Thyroid gland (tissue), 4 donors: ENCODE measurements around the gene BTNL2. TPM values are rescaled to one million over a fixed set of nuclear protein-coding genes. Genes with fewer than 3 reads are reported as not detected.

Experiments
- DNase-seq, 2 donors: peaks; one replicate each; pipeline ENCODE4 v3.0.0-alpha.2; 2019
- H3K27ac ChIP-seq, 3 donors: fragments of 200-600 bp; sonication (generic); 1 replicate in 2 of 3; 2 replicates in 1 of 3; pipeline ENCODE4 v1.5.1; 2016 to 2019; ENCODE audit warnings: mild to moderate bottlenecking in 1 of 3, moderate library complexity in 1 of 3
- H3K27me3 ChIP-seq: fragments of 200-600 bp; sonication (generic); one replicate; pipeline ENCODE4 v1.5.1; 2019
- H3K36me3 ChIP-seq, 2 donors: fragments of 200-600 bp; sonication (generic); one replicate each; pipeline ENCODE4 v1.5.1; 2016 to 2019
- H3K4me1 ChIP-seq, 2 donors: fragments of 200-600 bp; sonication (generic); one replicate each; pipeline ENCODE4 v1.5.1; 2017 to 2019
- H3K4me3 ChIP-seq, 3 donors: fragments of 200-600 bp; sonication (generic); replicated peaks in 1 of 3; 1 replicate in 2 of 3; 2 replicates in 1 of 3; pipeline ENCODE4 v1.5.1; 2016; ENCODE audit warnings: mild to moderate bottlenecking in 1 of 3
- H3K9me3 ChIP-seq: fragments of 200-600 bp; sonication (generic); one replicate; pipeline ENCODE4 v1.5.1; 2017
- POLR2A ChIP-seq, 2 donors: fragments of 450-650 bp; IDR thresholded peaks; one replicate each; pipeline ENCODE4 v1.6.1; 2017; ENCODE audit warnings: antibody characterized with exemption in 2 of 2, mild to moderate bottlenecking in 2 of 2, moderate library complexity in 1 of 2
- WGBS, 2 donors: methylation state at CpG; one replicate each; pipeline ENCODE4 v1.1.5; 2017; 5-methylcytosine and 5-hydroxymethylcytosine counted together
- intact Hi-C: fragments of 100-400 bp; cut with DNase I; formaldehyde crosslinking; loops from one replicate; pipeline ENCODE4 v1.15.1; 2023
- total RNA-seq, 4 donors: library from RNA; depleted of rRNA; stranded (reverse); fragments of >200 nt; gene quantifications; one replicate each; pipeline ENCODE4 v1.2.3, GENCODE V29; 2016
- TF ChIP-seq, protein P1 (sequence below), 6 experiments: fragments of 200-600 bp in 3 of 6; fragments of 450-650 bp in 3 of 6; sonication (generic) in 3 of 6; IDR thresholded peaks; one replicate each; pipeline ENCODE4 v1.5.1; 2016 to 2019; ENCODE audit warnings: antibody characterized with exemption in 6 of 6, mild to moderate bottlenecking in 2 of 6, inconsistent platforms in 1 of 6, moderate library complexity in 1 of 6

The BTNL2 gene
- total RNA-seq, 4 donors from 2014 or later, result not detected

DNA sequence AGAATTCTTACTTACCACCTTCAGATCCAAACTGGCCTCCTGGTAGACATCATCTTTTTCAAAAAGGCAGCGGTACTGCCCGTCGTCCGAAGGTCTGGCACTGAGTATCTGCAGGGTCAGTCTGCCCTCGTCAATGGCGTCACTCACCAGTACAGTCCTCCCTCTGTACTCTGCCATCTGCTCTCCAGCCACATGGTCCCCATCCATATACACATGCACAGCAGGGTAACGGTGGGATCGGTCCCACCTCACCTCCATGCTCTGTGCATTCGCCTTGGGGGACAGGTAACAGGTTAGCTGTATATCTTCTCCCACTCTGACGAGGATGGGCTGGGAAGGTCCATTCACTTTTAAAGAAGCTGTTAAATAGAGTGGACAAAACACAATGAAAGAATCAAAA lies 11.0 kb downstream of the BTNL2 start:
- Histone ChIP-seq H3K27ac (no peak overlapping the region), H3K4me1 (peaks cover 7 to 9% of the 10 kb centered on the region in 2 donors), H3K36me3 (no peaks in the 10 kb centered on the region), H3K27me3 (no peaks in the 10 kb centered on the region), H3K9me3 (no peaks in the 10 kb centered on the region), H3K4me3 (no peak overlapping the region)
- 96 to 97% methylated on average over 10 of the region's 10 CpGs for WGBS, 2 donors
- intact Hi-C loops, result no loop called here
- TF ChIP-seq, protein P1, sequence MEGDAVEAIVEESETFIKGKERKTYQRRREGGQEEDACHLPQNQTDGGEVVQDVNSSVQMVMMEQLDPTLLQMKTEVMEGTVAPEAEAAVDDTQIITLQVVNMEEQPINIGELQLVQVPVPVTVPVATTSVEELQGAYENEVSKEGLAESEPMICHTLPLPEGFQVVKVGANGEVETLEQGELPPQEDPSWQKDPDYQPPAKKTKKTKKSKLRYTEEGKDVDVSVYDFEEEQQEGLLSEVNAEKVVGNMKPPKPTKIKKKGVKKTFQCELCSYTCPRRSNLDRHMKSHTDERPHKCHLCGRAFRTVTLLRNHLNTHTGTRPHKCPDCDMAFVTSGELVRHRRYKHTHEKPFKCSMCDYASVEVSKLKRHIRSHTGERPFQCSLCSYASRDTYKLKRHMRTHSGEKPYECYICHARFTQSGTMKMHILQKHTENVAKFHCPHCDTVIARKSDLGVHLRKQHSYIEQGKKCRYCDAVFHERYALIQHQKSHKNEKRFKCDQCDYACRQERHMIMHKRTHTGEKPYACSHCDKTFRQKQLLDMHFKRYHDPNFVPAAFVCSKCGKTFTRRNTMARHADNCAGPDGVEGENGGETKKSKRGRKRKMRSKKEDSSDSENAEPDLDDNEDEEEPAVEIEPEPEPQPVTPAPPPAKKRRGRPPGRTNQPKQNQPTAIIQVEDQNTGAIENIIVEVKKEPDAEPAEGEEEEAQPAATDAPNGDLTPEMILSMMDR (IDR thresholded peaks at IDR 0.05), result no peak
- no peak for TF ChIP-seq POLR2A (IDR thresholded peaks at IDR 0.05)
- DNase-seq, result no peak

DNA sequence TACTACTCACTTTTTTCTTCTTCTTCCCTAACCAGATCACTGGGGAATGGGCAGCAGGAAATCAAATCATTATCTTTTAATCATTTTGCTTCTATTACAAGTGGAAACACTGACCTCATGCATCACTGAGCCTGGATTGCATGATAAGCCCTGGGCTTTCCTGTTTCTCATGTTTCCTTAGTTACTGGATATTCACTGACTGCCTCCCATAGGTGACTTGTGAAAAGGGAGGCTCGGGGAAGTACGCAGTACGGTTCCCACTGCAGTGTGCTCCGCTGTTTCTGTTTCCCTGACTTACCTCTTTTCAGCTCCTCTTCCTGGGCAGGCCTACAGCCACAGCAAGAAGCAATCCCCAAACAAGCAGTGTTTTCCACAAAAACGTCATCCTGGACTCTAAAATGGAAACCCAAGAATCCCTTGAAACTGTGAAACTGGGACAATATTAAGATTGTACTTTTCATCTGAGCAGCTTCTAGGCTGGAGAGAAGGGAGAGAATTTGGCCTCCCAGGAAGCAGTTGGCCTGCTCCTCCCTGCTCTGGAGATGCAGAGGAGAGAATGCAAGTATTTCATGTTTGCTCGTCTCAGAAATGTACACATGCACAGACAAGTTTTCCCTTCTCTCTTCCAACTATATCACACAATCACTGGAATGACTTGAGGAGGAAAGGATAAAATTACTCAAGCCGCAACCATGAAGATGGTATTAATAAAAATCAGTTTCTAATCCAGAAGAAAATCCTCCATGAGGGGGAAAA lies 13.1 kb downstream of the BTNL2 start:
- intact Hi-C loops, result no loop called here
- Histone ChIP-seq H3K27me3 (no peaks in the 10 kb centered on the region), H3K9me3 (no peaks in the 10 kb centered on the region), H3K27ac (peak overlapping the region in 1 of 3 donors; percentile 2), H3K4me1 (peaks cover 7 to 9% of the 10 kb centered on the region in 2 donors), H3K4me3 (no peak overlapping the region), H3K36me3 (no peaks in the 10 kb centered on the region)
- DNase-seq, result peak; percentile 12 to 15
- WGBS, 2 donors, result 48% methylated on average over 7 of the region's 7 CpGs
- TF ChIP-seq, protein P1 (IDR thresholded peaks at IDR 0.05), result no peak
- TF ChIP-seq POLR2A (IDR thresholded peaks at IDR 0.05), result no peak

DNA sequence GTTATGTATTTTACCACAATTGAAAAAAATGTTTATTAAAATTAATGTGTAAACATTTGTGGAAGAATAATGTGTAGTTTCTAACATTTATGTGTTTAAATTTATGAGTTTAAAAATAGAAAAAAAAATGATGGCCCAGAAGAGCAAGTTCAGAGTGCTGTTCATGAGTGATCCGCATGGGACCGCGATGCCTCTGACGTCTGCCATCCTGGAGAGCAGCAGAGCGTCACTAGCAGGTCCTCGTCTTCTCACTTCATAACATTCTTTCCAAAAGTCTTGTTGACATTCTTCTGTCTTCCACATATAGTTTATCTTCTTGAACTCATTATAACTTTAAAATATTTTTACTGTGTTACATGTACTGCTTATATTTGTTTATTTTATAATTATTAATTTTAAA lies 15.5 kb downstream of the BTNL2 start:
- H3K9me3 ChIP-seq, result no peaks in the 10 kb centered on the region
- WGBS, 2 donors, result 47 to 61% methylated on average over 6 of the region's 6 CpGs
- peak; percentile 44 to 47 for DNase-seq
- no peak overlapping the region for H3K27ac ChIP-seq
- TF ChIP-seq POLR2A (IDR thresholded peaks at IDR 0.05), result no peak
- TF ChIP-seq, protein P1 (IDR thresholded peaks at IDR 0.05), result peak in 1 of 6 experiments; percentile 22
- no peaks in the 10 kb centered on the region for H3K36me3 ChIP-seq
- H3K4me3 ChIP-seq, result no peak overlapping the region
- intact Hi-C loops, result no loop called here
- H3K27me3 ChIP-seq, result no peaks in the 10 kb centered on the region
- peaks cover 7 to 9% of the 10 kb centered on the region in 2 donors for H3K4me1 ChIP-seq

DNA sequence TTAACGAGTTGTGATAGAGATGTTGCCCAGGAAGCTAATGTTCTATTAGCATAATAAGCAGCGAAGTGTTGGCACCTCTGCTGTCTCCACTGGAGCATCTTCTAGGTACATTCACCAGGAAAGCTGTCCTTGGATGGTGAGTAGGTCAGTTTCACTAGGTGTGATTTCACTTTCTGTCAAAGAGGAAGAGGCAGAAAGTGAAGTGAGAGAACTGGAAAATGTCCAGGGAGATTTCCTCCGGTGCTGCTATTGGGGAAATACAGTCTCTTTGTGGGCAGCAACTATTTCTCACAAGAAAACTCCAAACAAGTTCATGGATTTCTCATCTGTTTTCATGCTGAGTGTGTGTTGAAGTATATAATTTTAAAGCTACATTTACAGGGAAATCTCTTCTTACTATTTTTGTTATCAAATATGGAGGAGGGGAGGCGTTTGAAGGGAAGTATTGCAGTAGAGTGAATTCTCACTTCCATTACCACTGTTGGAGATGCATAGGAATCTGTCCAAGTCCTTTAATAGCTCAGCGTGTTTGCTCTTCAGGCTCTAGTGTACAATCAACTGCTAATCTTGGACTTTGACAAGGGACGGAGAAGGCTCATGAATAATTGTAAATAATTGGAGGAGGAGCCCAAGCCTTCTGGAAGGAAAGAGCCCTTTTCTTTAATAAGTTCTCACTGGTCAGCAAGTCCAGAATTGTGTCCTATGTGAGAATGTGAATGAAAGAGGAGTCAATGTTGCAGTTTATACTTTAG lies 19.2 kb downstream of the BTNL2 start:
- Histone ChIP-seq H3K36me3 (no peaks in the 10 kb centered on the region), H3K27me3 (no peaks in the 10 kb centered on the region), H3K4me3 (no peak overlapping the region), H3K27ac (no peak overlapping the region), H3K4me1 (no peaks in the 10 kb centered on the region), H3K9me3 (no peaks in the 10 kb centered on the region)
- WGBS, 2 donors, result 73 to 80% methylated on average over 6 of the region's 6 CpGs
- TF ChIP-seq, protein P1 (IDR thresholded peaks at IDR 0.05), result no peak
- TF ChIP-seq POLR2A (IDR thresholded peaks at IDR 0.05), result no peak
- intact Hi-C loops, result no loop called here
- DNase-seq, result no peak

DNA sequence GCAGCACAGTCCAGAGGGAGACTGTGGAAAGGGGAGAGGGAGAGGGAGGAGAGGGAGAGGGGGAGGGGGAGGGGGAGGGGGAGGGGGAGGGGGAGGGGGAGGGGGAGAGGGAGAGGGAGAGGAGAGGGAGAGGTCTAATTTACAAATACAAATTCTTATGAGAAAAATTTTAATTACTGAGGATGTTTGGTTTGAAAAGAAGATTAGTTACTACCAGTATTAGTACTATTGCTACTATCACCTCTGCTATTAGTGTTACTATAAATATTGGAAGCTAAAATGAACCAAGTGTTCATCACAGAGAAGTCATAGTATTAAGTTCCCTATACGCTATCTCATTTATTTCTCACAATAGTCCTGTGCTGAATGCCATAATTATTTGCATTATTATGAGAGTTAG lies 20.9 kb downstream of the BTNL2 start:
- Histone ChIP-seq H3K36me3 (no peaks in the 10 kb centered on the region), H3K4me3 (no peak overlapping the region), H3K4me1 (no peaks in the 10 kb centered on the region), H3K9me3 (no peaks in the 10 kb centered on the region), H3K27me3 (no peaks in the 10 kb centered on the region), H3K27ac (no peak overlapping the region)
- TF ChIP-seq, protein P1 (IDR thresholded peaks at IDR 0.05), result no peak
- TF ChIP-seq POLR2A (IDR thresholded peaks at IDR 0.05), result no peak
- WGBS, 2 donors, result 92 to 93% methylated on average over 1 of the region's 1 CpG
- DNase-seq, result no peak
- intact Hi-C loops, result no loop called here
